ENCODE measurements around the gene NELFA.

Gene NELFA

GRCh38 chr4:1983053-1983845 is 25.5 kb downstream of the NELFA start:
- DNase-seq (ENCODE audit: low read depth, low spot score) = no peak
- Histone ChIP-seq H3K4me3 (no peak overlapping the region), H3K9me3 (ENCODE audit: low read depth, low read length) (no peaks in the 10 kb centered on the region), H3K36me3 (ENCODE audit: insufficient read depth, low read length) (peaks cover 74% of the 10 kb centered on the region), H3K27ac (peak overlapping the region; percentile 44; the same call in 1 of the 2 replicates), H3K9ac (ENCODE audit: insufficient read length) (no peak overlapping the region)
- TF ChIP-seq POLR2AphosphoS5 (IDR thresholded peaks at IDR 0.05; ENCODE audit: borderline replicate concordance, low read depth, low read length) (0 out of 2 replicates have a peak, but pooled peaks have one; percentile 24), EZH2 (IDR thresholded peaks at IDR 0.05) (no peak)

GRCh38 chr4:1982124-1983052 is 26.4 kb downstream of the NELFA start:
- no peak for TF ChIP-seq POLR2AphosphoS5 (IDR thresholded peaks at IDR 0.05; ENCODE audit: borderline replicate concordance, low read depth, low read length)
- peaks cover 81% of the 10 kb centered on the region for H3K36me3 ChIP-seq (ENCODE audit: insufficient read depth, low read length)
- no peaks in the 10 kb centered on the region for H3K9me3 ChIP-seq (ENCODE audit: low read depth, low read length)
- H3K27ac ChIP-seq = peak overlapping the region; percentile 44; the same call in 1 of the 2 replicates
- no peak for DNase-seq (ENCODE audit: low read depth, low spot score)
- no peak overlapping the region for H3K4me3 ChIP-seq
- no peak overlapping the region for H3K9ac ChIP-seq (ENCODE audit: insufficient read length)

- Histone ChIP-seq H3K4me3 (no peak overlapping the region), H3K9me3 (ENCODE audit: low read depth, low read length) (no peaks in the 10 kb centered on the region), H3K36me3 (ENCODE audit: insufficient read depth, low read length) (peaks cover 90% of the 10 kb centered on the region), H3K9ac (ENCODE audit: insufficient read length) (no peak overlapping the region), H3K27ac (peak overlapping the region; percentile 57; the same call in 1 of the 2 replicates)
- no peak for DNase-seq (ENCODE audit: low read depth, low spot score)
- no peak for TF ChIP-seq POLR2AphosphoS5 (IDR thresholded peaks at IDR 0.05; ENCODE audit: borderline replicate concordance, low read depth, low read length)
- no peak for TF ChIP-seq EZH2 (IDR thresholded peaks at IDR 0.05)
- TF ChIP-seq FOXP2 (optimal IDR thresholded peaks at IDR 0.05; ENCODE audit: control extremely low read depth, extremely low read length, insufficient read depth) = no peak
These were observed 27.3 kb downstream of the NELFA start for GRCh38 chr4:1981251-1982058.

GRCh38 chr4:1980561-1981041 is 28.2 kb downstream of the NELFA start:
- no peak overlapping the region for H3K4me3 ChIP-seq
- H3K9me3 ChIP-seq (ENCODE audit: low read depth, low read length) = no peaks in the 10 kb centered on the region
- DNase-seq (ENCODE audit: low read depth, low spot score) = no peak
- H3K27ac ChIP-seq = peak overlapping the region; percentile 57; the same call in 1 of the 2 replicates
- no peak overlapping the region for H3K9ac ChIP-seq (ENCODE audit: insufficient read length)
- TF ChIP-seq EZH2 (IDR thresholded peaks at IDR 0.05) (no peak), FOXP2 (optimal IDR thresholded peaks at IDR 0.05; ENCODE audit: control extremely low read depth, extremely low read length, insufficient read depth) (no peak), POLR2AphosphoS5 (IDR thresholded peaks at IDR 0.05; ENCODE audit: borderline replicate concordance, low read depth, low read length) (no peak)
- H3K36me3 ChIP-seq (ENCODE audit: insufficient read depth, low read length) = peaks cover 94% of the 10 kb centered on the region

- TF ChIP-seq FOXP2 (optimal IDR thresholded peaks at IDR 0.05; ENCODE audit: control extremely low read depth, extremely low read length, insufficient read depth) (no peak), POLR2AphosphoS5 (IDR thresholded peaks at IDR 0.05; ENCODE audit: borderline replicate concordance, low read depth, low read length) (no peak), EZH2 (IDR thresholded peaks at IDR 0.05) (no peak)
- H3K4me3 ChIP-seq = no peak overlapping the region
- peak overlapping the region; percentile 48 for H3K27ac ChIP-seq
- H3K36me3 ChIP-seq (ENCODE audit: insufficient read depth, low read length) = peaks cover 95% of the 10 kb centered on the region
- H3K9me3 ChIP-seq (ENCODE audit: low read depth, low read length) = no peaks in the 10 kb centered on the region
- H3K9ac ChIP-seq (ENCODE audit: insufficient read length) = no peak overlapping the region
- no peak for DNase-seq (ENCODE audit: low read depth, low spot score)
These were observed 29.1 kb downstream of the NELFA start for GRCh38 chr4:1979477-1980196.

GRCh38 chr4:1978741-1979476 is 29.9 kb downstream of the NELFA start:
- TF ChIP-seq FOXP2 (optimal IDR thresholded peaks at IDR 0.05; ENCODE audit: control extremely low read depth, extremely low read length, insufficient read depth) (no peak), EZH2 (IDR thresholded peaks at IDR 0.05) (no peak), POLR2AphosphoS5 (IDR thresholded peaks at IDR 0.05; ENCODE audit: borderline replicate concordance, low read depth, low read length) (no peak)
- H3K4me3 ChIP-seq = no peak overlapping the region
- no peaks in the 10 kb centered on the region for H3K9me3 ChIP-seq (ENCODE audit: low read depth, low read length)
- no peak for DNase-seq (ENCODE audit: low read depth, low spot score)
- H3K36me3 ChIP-seq (ENCODE audit: insufficient read depth, low read length) = peaks cover 94% of the 10 kb centered on the region
- H3K27ac ChIP-seq = peak overlapping the region; percentile 48
- H3K9ac ChIP-seq (ENCODE audit: insufficient read length) = no peak overlapping the region

- H3K27ac ChIP-seq = no peak overlapping the region
- H3K9ac ChIP-seq (ENCODE audit: insufficient read length) = no peak overlapping the region
- no peaks in the 10 kb centered on the region for H3K9me3 ChIP-seq (ENCODE audit: low read depth, low read length)
- peaks cover 94% of the 10 kb centered on the region for H3K36me3 ChIP-seq (ENCODE audit: insufficient read depth, low read length)
- DNase-seq (ENCODE audit: low read depth, low spot score) = no peak
- H3K4me3 ChIP-seq = no peak overlapping the region
- TF ChIP-seq POLR2AphosphoS5 (IDR thresholded peaks at IDR 0.05; ENCODE audit: borderline replicate concordance, low read depth, low read length) (no peak), FOXP2 (optimal IDR thresholded peaks at IDR 0.05; ENCODE audit: control extremely low read depth, extremely low read length, insufficient read depth) (no peak), EZH2 (IDR thresholded peaks at IDR 0.05) (no peak)
These were observed 30.5 kb downstream of the NELFA start for GRCh38 chr4:1978226-1978625.

Measured in SK-N-MC (cell line).